ENCODE results near the gene ZXDC.

Gene ZXDC

DNA sequence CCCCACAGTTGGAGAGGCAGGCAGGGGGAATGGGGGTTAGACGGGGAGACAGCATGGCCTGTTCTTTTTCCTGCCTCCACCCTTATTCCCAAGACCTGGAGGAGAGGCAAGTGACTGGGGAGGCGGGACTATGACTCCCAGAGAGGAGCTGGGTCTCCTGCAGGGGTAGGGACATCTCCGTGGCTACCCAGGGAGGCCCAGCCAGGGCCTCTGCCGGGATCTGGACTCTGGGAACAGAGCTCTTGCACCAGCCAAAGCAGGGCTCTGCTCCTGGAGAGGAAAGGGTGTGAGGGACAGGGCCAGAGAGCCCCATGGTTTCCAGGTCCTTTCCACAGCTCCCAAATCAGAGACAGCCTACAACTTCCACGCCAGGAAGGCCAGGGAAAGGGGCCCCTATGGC is 58.2 kb downstream of the ZXDC start:
- no peak for TF ChIP-seq CTCF (IDR thresholded peaks at IDR 0.05; ENCODE audit: insufficient read depth, missing control alignments)
- no peak for FAIRE-seq

GRCh38 chr3:126416943-126417342 is 58.7 kb downstream of the ZXDC start:
- FAIRE-seq (no peak), DNase-seq (ENCODE audit: insufficient read length, low spot score) (no peak)
- no peak for TF ChIP-seq CTCF (IDR thresholded peaks at IDR 0.05; ENCODE audit: insufficient read depth, missing control alignments)

More for the DNA sequence above, 58.2 kb downstream of the ZXDC start:
- DNase-seq (ENCODE audit: insufficient read length, low spot score) = no peak

DNA sequence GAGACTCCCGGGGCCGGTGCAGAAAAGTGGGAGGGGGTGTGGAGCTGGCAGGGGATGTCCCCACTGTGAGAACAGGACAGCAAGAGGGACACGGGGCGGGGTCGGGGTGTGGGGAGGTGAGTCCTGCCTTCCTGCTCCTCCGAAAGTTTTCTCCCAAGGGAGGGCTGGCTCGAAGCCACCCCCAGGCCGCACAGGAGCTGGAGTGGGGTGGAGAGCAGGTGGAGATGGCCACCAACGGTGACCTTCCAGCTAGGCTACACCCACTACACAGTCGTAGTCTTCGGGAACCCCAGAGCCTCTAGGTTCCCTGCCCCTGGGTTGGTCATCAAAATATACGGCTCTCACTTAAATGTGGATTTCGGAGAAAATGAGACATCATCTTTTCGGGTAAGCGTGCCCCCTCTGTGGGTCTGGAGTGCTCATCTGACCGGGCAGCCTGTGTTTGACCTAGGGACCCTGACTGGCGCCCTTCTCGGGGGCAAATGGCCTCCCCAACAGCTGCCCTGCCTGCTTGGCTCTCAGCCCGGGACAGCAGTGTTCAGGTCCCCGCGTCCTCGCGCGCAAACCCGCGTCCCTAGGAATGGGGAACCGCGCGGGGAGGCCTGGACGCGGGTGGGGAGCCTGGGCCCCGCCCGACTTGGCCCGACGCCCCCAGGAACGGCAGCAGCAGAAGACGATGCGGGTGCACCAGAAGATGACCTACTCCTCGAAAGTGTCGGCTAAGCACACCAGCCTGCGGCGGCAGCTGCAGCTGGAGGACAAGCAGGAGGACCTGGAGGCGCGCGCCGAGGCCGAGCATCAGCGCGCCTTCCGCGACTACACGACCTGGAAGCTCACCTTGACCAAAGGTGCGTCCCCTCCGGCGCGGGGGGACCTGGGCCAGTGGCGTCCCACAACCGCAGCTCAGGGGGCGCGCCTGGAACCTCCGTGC is 59.8 kb downstream of the ZXDC start:
- DNase-seq (ENCODE audit: insufficient read length, low spot score) = no peak
- no peak for FAIRE-seq
- no peak for TF ChIP-seq CTCF (IDR thresholded peaks at IDR 0.05; ENCODE audit: insufficient read depth, missing control alignments)

DNA sequence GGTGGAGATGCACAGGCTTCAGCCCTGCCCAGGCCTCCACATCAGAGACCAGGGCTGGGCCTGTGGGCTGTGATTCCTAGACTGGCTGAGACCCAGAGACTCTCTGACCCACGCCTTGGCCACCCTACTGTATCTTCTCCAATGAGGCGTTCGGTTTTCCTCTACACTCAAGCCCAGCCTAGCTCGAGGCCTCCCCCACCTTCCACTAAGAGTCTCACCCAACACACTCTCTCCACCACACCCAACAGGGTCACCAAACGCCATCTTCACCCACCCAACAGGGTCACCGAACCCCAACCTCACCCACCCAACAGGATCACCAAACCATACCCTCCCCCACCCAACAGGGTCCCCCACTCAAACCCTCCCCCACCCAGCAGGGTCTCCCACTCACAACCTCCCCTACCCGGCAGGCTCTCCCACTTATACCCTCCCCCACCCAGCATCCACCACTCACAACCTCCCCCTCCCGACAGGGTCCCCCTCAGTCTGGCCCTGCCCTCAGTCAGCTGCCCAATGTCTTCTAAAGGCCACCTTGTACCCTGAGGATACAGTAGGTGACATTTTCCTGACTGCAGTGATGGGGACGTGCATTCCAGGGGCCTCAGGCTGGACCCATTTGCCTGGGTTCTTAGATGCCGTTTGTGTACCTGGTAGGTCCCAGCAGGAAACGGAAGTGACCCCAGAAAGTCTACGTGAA is 60.6 kb downstream of the ZXDC start:
- TF ChIP-seq CTCF (IDR thresholded peaks at IDR 0.05; ENCODE audit: insufficient read depth, missing control alignments) = no peak
- no peak for FAIRE-seq
- no peak for DNase-seq (ENCODE audit: insufficient read length, low spot score)

DNA sequence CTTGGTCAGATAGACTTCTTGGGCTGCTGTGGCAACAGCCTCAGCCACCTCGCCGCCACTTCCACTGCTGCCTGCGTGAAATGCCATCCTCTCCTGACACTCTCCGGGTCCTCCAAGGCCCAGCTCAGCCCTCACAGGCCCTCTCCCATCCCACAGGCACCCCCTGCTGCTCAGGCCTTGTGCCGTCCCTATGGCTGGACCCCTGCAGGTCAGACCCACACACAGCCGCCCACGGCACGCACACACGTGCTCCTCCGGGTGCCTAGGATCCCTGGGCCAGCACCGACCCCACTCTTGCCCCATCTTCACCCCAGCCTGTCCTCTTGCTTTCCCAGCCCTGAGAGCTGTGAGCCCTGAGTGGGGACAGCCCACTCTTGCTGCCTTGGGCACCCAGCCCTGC is 61.3 kb downstream of the ZXDC start:
- TF ChIP-seq CTCF (IDR thresholded peaks at IDR 0.05; ENCODE audit: insufficient read depth, missing control alignments) = no peak
- FAIRE-seq = no peak
- no peak for DNase-seq (ENCODE audit: insufficient read length, low spot score)

GRCh38 chr3:126413693-126414080 is 62.0 kb downstream of the ZXDC start:
- no peak for DNase-seq (ENCODE audit: insufficient read length, low spot score)
- no peak for TF ChIP-seq CTCF (IDR thresholded peaks at IDR 0.05; ENCODE audit: insufficient read depth, missing control alignments)
- no peak for FAIRE-seq
